Smooth muscle cell of the brain vasculature (primary cell): Measurements from ENCODE around the gene TMEM63B.
"Not testable (repeated sequence)": the region's sequence is repeated elsewhere in the genome, so short reads cannot be mapped to it uniquely, and the experiment has no call there.

Experiments used
- DNase-seq: peaks from one replicate; pipeline ENCODE4 v3.0.0-alpha.2; 2012; ENCODE audit warnings: low read depth, low spot score

TMEM63B gene

DNA sequence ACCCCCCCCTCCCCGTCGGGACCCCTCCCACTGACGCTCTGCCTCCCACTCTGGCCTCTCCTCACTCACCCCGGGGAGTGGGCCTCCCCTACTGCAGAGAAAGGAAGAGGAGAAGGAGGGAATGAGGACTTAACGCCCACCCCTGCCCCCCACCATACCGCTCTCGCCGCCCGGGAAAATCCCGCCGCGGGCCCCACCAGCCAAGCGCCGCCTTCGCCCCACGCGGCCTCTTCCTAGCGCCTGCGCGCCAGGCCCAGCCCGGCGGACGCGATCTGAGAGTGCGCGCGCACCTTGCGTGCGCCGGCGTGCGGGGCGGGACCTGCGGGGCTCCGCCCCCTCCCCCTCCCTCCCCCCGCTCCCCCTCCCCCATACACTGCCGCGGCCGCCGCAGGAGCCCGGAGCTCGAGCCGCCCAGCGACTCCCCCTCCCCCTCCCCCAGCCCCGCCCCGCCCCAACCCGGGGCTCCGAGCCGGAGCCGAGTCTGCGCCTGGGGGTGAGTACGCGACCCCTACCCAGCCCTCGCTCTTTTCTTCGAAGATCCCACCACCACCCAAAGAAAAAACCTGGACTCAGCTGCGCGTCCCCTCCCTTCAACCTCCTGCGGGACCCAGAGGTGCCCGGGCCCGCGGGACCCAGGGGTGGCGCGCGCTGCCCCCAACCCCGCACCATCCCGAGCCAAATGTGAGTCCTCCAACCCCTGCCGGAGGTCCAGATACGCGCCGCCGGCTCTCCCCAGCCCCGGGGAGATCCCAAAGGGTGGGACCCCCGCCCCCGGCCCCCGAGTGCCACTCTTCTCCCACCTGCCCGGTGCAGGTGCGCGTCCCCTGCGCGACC lies at the start of gene TMEM63B, which contains the start of gene MRPL14:
TMEM63B (plus strand) TSS at position 369 of the 834 bp plus-strand sequence. CDS start 7,031 bp downstream, outside the sequence.
MRPL14 (minus strand) TSS at position 267 of the 834 bp plus-strand sequence. CDS start 10,841 bp downstream, outside the sequence.
- peak; percentile 57 for DNase-seq

DNA sequence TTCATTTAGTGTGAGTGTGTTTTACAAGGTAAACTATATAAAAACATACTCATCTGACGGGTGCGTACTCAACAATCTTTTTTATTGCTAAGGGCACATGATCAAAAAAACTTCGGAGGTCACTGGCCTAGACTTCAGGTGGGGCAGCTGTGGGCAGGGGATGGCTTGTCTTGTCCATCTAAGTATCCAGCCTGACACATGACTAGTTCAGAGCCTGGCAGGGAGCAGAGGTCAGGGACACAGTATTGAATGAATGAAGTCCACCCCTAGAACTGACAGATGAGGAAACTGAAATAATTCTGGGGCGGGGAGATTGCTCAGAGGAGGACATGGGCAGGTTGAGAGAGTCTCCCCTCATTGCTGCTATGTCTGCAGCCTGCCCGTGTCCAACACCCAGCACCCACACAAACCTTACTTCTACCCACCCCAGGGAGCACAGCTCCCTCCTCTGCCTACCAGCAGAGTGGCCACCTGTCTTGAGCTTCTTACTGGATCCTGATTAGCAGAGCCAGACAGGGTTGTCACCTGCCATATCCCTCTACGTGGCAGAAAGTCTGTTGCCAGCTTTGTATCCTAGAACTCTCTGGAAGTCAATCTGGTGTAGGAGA lies 49.0 kb upstream of the TMEM63B start:
- no peak for DNase-seq

DNA sequence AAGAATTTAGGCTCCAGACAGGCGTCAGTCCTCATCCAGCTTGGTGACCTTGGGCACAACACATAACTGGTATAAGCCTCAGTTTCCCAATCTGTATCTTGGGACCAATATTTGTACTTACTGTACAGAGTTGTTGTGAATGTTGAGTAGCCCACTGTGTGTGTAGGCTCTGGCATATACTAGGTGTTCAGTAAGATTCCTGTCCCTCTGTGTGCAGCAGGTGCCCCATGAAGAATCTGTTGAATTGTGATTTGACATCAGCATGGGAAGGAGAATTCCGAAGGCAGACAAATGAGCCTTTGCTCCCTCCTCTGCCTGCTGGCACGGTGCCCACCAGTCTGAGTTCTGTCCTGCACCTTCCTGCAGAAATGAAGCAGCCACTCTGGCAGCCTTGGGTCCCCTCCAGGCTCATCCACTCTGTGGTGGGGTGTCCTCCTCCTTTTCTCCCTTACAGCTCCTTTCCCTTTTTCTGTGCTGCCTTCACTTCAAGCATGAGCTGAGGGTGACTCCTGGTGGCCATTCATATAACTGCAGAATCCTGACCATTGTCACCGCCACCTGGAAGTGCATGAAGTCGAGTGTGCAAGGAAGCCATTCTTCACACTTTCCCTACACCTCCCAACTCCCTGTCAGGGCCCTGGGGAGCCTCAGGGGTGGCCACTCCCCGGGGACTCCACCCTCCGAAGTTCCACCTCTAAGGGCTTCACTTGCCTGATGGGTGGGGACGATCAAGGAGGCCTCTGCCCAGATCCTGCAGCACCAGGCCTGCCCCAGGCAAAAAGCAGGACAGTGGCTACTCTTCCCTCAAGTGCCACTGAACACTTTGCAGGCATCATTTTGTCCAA lies 48.3 kb upstream of the TMEM63B start:
- DNase-seq: no peak

DNA sequence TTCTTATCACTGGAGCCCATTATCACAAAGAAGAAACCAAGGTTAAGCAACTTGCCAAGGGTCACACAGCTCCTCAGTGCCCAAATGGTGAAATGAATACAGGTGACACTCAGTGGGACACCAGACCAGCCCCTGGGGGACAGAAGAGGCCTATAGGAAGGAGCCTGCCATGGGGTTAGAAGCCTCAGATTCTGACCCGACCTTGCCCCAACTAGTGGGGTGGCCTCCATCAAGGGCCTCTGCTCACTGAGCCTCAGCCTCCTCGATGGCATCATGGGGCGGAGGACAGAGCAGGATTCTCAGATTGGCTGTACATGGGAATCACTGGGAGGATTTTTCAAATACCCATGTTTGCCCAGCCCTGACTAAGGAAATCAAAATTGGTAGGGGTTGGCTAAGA lies 47.7 kb upstream of the TMEM63B start:
- DNase-seq: no peak

DNA sequence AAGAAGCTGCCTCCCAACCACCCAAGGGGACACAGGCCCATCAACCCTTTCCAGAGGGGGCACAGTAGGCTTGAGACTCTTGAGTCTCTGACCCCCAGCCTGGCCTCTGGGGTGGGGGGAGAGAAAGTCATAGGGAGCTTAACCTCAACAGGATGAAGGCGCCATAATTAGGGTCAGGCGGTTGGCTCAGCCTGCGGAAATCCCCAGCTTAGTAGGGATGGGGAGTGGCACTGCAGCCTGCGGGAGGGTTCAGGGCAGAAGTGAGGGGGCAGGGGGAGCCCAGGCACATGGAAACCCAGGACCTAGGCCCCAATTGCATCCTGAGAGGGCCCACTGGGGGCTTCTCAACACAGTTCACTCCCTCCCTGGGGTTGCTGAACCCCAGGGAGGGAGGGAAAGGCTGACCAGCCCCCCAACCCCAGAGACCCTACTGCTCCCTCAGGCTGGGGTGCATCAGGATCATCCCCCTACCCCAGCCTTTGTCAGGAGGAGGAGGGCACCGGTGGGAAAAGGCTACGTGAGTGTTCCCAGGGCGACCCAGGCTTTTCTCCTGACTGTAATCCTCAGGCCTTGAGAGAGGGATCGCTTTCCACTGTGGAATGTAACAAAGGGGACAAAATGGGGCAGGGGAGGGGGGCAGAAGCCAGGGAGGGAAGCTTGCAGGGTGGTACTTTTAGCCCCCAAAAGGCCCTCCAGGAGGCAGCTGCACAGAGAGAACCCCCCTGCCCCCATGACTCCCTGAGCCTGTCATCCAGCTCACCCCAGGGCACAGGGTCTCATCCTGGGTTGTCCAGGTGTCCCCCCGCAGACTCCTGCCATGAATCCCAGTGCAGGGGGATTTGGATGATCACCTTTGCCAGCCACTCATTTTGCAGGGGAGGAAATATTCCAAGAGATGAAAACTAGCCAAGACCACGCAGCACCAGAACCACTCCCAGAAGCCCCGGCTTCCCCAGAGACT lies 46.5 kb upstream of the TMEM63B start:
- DNase-seq: no peak

DNA sequence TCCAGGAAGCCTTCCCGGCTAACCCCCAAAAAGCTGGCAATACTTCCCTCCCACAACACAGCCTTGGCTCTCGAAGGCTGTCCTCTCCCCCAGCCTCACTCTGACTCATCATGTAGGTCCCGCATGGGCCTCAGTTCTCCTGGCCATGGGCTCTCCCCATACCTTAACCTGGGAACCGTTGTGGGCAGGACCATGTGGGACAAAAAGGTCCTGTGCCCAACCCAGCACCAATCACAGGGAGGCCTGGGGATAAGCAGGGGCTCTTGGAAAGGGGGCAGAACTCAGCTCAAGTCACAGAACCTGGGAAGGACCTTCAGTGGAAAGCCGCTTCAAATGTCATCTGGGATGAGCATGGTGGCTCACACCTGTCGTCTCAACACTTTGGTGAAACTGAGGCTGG lies 45.6 kb upstream of the TMEM63B start:
- no peak for DNase-seq

DNA sequence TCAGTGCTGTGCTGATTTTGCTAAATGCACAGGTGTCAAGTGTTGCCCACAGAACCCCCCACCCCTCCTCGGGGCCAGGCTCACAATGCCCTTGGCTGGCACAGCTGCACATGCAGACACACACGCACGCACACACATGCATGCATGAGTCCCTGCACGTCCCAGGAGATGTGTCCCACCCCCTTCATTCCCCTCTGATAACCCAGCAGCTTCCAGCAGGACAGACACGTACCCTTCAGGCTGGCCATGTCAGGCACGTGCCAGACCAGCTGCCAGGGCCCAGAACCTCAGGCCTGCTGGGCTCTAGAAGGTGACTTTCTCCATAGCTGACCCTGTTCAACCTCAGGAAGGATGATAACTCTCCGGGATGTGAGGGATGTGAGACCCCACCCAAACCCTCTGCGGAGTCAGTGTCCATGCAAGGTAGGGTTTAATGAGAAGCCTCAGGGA lies 44.5 kb upstream of the TMEM63B start:
- no peak for DNase-seq

DNA sequence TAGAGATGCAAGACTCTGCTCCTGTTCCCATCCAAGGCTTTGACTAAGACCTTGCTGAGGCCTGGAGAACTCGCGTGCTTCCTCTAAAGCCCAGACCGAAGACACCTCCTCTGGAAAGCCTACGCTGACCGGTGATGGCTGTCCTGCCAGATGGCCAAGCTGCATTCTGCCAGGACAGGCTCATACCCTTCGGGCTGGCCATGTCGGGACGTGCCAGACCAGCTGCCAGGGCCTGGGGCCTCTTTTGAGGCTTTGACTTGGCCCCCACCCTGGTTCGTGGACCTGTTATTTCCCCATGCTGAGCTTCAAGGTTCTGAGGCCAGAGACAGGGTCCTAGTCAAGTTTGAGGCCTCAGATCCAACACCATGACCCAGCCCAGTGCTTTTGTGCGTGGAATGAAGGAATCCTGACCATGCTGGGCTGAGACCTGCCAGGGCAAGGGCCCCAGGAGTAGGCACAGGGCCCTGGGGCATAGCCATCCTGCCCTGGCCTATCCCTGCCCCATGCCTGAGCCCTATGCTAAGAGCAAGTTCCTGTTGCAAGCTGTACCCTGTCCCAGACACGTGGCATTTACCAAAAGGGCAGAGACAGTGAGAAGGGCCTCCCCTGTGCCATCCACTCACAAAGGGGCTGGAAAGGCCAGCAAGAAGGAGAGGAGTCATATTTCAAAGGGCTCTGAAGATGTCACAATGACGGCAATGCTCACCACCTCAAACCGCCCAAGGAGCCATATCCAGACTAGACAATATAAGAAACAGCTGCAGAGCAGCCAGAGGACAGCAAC lies 42.9 kb upstream of the TMEM63B start:
- DNase-seq: no peak

DNA sequence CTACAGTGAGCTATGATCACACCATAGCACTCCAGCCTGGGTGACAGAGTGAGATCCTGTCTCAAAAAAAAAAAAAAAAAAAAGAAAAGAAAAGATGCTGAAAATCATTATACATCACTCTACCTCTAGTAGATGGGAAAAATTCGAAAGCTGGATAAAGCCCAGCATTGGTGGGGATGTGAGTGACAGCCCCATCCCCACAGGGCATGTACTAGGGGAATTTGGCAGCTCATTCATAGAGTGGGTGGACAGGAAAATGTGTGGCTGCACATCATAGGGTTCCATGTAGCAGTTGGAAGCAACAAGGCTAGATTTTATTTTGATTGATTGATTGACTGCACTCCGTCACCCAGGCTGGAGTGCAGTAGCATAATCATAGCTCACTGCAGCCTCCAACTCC lies 42.1 kb upstream of the TMEM63B start:
- DNase-seq: no peak

DNA sequence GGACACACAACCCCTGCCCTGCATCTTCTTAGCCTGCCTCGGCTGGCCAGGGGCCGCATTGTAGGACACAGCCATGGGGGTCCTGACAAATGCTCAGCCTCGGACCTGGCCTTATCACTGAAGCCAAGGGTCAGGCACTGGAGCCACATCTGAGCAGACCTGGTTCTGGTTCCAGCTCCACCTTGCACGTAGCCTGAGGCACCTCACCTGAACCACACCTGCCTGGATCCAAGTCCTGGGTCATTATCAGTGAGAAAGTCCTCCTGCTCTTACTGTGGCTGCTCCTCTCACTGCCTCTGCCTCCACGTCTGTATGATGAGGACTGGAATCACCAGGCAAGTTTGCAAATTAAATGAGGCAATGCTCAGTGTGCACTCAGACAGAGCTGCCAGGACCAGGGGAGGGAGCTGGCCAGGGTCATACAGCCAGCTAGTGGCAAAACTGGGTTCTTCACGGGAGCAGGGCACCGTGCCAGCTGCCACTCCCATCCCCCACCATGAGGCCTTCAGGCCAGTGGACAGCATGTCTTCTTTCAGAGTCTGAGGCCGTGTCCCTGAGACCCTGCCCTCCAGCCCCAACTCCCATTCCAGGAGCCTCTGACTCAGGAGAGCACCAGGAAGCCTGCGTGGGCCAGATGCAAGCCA lies 40.3 kb upstream of the TMEM63B start:
- DNase-seq: no peak

DNA sequence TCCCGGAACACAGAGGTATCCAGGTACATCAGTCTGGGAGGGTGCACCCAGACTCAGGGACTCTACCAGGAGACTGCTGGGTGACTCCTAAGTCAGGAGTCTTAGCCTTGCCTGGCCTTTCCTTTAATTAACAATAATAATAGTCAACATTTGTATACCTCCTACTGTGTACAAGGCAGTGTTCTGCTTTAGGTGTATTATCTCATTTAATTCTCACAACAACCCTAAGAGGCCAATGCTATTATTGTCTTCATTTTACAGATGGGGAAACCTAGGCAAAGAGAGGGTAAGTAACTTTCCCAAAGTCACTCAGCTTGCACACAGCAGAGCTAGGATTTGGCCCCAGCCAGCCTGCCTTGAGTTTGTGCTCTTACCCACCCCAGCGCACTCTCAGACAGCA lies 39.7 kb upstream of the TMEM63B start:
- DNase-seq: no peak

DNA sequence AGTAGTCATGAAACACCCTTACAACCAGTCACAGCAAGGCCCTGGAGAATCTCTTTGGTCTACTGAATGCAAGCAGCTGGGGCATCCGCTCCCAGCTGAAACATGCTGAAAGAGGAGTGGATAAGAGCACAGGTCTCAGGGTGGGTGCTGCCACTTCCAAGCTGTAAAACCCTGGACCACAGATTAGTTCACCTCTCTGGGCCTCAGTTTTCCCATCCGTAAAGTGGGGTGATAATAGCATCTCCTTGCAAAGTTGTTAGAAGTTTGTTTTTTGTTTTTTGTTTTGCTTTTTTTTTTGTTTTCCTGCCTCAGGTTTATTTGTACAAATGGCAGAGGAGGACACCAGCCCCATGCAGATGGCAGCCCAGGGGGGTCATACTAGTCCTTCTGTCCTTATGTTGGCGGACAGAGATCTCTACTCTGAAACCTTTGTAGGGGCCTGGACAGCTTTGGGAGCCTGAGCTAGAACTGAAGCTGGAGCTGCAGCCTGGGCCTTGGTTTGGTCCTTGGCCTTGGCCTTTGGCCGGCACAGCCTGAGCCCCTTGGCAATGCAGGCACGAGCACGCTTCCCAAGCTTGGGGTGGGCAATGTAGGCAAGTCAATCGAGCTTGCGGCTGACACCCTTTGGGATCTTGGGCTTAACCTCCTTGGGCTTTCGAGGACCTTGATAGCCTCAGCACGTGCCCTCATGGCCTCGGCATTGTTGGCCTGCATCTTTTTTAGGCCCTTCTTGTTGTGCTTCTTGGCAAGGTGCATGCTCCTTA lies 38.3 kb upstream of the TMEM63B start:
- DNase-seq: no peak

DNA sequence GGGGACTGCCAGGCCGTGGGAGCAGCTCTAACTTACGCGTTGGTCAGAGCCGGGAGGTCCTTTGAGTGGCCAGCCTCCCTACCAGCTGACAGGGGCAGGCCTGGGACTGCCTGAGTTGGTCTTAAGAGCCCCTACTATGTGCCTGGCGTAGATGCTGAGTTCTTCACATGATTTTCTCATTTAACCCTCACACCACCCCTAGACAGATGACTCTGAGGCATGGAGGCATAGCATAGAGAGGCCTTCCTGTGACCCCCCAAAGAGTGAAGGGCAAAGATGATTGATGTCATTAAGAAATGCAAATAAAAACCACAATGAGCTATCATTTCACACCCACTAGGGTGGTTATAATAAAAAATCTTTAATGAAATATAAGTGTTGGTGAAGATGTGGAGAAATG lies 36.9 kb upstream of the TMEM63B start:
- no peak for DNase-seq

DNA sequence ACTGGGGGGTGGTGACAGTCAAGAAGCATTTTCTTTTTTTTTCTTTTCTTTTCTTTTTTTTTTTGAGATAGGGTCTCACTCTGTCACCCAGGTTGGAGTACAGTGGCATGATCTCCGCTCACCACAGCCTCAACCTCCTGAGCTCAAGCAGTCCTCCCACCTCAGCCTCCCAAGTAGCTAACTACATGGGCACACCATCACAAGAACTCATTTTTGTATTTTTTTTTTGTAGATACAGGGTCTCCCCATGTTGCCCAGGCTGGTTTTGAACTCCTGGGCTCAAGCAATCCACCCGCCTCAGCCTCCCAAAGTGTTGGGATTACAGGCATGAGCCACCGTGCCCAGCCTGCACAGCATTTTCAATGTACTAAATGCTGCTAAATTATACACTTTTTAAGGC lies 36.0 kb upstream of the TMEM63B start:
- not testable (repeated sequence) for DNase-seq

DNA sequence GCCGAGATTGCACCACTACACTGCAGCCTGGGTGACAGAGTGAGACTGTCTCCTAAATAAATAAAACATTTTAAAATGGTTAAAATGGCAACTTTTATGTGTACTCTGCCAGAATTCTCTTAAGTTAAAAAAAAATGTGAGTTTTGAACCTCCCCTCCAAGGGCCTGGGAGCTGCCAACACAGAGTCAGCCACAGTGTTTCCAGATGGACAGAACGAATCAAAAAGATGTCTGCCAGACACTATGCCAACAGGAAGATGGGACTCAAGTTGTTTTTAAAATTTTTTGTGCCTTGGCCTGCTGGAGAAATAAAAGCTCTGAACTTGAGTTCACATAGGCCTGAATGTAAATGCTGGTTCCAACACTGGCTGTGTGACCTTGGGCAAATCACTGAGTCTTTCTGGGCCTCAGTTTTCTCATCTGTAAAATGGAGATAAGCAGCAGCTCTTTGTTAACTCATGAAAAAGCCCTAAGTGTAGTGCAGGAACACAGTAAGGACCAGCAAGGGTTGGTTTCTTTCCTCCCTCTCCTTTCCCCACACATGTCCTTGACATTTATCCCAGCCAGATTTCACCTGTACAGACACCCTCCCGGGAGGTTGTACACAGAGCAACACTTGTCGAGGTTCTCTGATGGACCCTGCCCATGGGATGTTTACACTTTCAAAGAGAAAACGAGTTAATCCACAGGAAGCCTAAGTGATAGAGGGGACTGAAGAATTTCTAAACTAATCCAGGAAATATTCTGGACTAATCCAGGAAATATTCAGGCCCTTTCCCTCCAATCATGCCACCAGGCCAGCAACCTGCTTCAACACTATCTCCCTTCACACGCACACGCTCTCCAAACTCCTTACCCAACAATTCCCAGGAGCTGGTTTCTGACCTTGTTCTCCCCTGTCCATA lies 35.1 kb upstream of the TMEM63B start:
- no peak for DNase-seq

DNA sequence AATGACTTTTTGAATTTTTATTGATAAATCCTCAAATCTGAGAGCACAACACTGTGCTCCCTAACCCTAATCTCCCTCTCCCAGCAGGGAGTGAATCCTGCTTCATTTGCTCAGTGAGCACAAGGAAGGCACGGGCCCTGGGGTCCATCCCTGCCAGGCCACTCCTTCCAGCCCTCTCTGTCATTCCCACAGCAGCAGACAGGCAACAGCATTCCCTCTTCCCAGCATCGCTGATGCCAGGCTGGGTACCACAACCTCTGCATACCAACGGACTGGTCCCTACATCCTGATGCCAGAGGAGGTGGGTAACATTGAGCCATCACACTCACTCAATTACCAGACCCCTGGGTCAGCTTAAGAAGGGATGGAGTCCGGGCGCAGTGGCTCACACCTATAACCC lies 34.3 kb upstream of the TMEM63B start:
- DNase-seq: no peak

DNA sequence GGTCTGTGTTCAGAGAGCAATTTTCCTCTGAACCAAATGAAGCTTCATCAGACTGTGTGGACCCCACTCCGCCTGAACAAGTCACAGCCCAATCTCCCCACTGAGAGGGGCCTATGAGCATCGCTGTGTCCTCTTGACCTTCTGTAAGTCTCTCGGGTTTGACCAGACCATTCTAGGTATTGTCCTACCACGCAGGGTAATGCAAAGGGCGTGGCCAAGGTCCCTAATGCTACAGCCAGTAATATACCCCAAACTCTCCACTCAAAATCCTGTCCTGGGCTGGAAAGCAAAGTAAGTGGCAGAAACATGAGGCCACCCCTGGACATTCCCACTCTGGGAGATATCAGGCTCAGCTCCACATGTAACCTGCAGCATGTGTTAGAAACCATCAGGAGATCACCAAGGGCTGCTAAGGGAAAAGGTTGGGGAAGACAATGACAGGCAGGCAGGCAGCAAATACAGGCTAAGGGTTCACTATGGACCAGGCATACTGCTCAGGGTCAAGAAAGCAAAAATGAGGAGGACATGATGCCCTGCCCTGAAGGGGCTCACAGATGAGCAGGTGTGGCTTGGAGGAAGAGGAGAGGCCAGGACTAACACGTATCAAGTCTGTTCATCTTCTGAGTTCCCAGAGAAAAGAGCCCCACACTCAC lies 33.5 kb upstream of the TMEM63B start:
- no peak for DNase-seq
